Left ventricle myocardium inferior (tissue), 1 donor: ENCODE data around the gene SPATA31D3. TPM values are rescaled to one million over a fixed set of nuclear protein-coding genes. Genes with fewer than 3 reads are reported as not detected.
"Not testable (repeated sequence)": the region's sequence is repeated elsewhere in the genome, so short reads cannot be mapped to it uniquely, and the experiment has no call there.

Experiments
- DNase-seq: peaks from one replicate; pipeline ENCODE4 v3.0.0-alpha.2; 2020
- H3K27ac ChIP-seq: fragments of 200-600 bp; replicated peaks from 2 replicates; pipeline ENCODE4 v1.8.0; 2021
- H3K27me3 ChIP-seq: fragments of 200-600 bp; 2 replicates; pipeline ENCODE4 v1.8.0; 2021; ENCODE audit warnings: low read depth
- H3K36me3 ChIP-seq: fragments of 200-600 bp; 2 replicates; pipeline ENCODE4 v1.8.0; 2021
- H3K4me1 ChIP-seq: fragments of 200-600 bp; 2 replicates; pipeline ENCODE4 v1.8.0; 2021
- H3K4me3 ChIP-seq: fragments of 200-600 bp; 2 replicates; pipeline ENCODE4 v1.8.0; 2021; ENCODE audit warnings: mild to moderate bottlenecking, moderate library complexity
- H3K9me3 ChIP-seq: fragments of 200-600 bp; replicated peaks from 2 replicates; pipeline ENCODE4 v1.8.0; 2021
- CTCF ChIP-seq: fragments of 200-600 bp; IDR thresholded peaks from 2 replicates; pipeline ENCODE4 v1.8.0; 2021; ENCODE audit warnings: antibody characterized with exemption, mild to moderate bottlenecking, borderline replicate concordance
- intact Hi-C: fragments of 100-400 bp; cut with micrococcal nuclease; formaldehyde crosslinking; loops from one replicate; pipeline ENCODE4 v1.11.0; 2022
- total RNA-seq: library from RNA; stranded (reverse); fragmentation: NEBNext Ultra II Directional; extraction: Animal tissue kit (Norgen Biotek cat#: 25700); gene quantifications from one replicate; pipeline ENCODE4 v1.2.1, GENCODE V29; 2021
- donor health status: DM: no; HTN: yes; CAD: no; lungs with severe emphysema.

The SPATA31D3 gene
- total RNA-seq, 1 donor from 2014 or later = not detected

DNA sequence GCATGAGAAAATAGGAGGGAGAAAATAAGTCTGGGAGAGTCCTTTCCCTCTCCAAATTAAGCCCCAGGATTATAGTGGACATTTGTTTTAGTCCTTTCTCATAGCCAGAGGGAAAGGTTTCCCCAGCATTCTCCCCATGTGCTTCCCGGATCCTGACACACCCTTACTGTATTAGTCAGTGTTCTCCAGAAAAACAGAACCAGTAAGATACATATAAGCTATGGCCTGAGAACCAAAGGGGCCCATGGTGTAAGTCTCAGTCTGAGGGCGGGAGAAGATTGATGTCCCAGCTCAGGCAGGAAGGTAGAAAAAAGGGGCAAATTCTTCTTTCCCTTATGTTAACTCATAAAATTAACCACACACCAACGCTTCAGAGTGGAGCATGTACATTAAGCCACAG, 40.7 kb upstream of the SPATA31D3 start:
- Histone ChIP-seq H3K27me3 (peaks cover 28% of the 10 kb centered on the region), H3K36me3 (no peaks in the 10 kb centered on the region), H3K4me3 (no peak overlapping the region), H3K4me1 (no peaks in the 10 kb centered on the region), H3K27ac (no peak overlapping the region), H3K9me3 (no peaks in the 10 kb centered on the region)
- no peak for TF ChIP-seq CTCF
- no peak for DNase-seq
- intact Hi-C loops = no loop called here

DNA sequence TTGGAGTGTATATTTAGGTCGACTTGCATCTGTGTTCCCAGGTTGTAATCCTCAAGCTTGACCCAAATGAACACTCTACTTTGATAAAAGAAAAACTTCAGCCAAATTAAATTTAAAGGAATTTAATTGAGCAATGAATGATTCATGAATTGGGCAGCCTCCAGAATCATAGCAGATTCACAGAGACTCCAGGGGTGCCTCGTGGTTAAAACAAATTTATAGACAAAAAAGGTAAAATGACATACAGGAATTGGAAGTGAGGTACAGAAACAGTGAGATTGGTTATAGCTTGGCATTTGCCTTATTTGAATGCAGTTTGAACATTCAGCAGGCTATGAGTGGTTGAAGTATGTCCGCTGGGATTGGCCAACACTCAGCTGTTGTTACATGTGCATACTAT, 36.6 kb upstream of the SPATA31D3 start:
- Histone ChIP-seq H3K9me3 (no peaks in the 10 kb centered on the region), H3K4me1 (no peaks in the 10 kb centered on the region), H3K27ac (no peak overlapping the region), H3K36me3 (no peaks in the 10 kb centered on the region), H3K4me3 (no peak overlapping the region), H3K27me3 (peaks cover 26% of the 10 kb centered on the region)
- DNase-seq = no peak
- TF ChIP-seq CTCF = no peak
- intact Hi-C loops = no loop called here

DNA sequence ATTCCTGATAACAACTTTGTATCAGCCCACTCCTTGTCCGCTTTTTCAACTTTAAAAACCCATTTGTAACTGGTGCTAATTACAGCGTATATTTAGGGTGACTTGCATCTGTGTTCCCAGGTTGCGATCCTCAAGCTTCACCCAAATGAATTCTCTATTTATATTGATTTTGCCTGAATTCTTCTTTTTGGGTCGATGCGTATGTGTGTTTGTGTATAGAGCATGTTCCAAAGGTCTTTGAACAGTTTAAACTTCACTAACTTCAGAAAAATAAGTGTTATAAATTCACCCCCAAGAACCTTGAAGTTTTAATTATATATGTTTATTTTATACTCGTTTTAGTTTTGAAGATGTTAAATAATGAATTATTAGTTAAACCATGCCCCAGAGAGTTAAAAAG, 31.2 kb upstream of the SPATA31D3 start:
- intact Hi-C loops = no loop called here
- H3K9me3 ChIP-seq = no peaks in the 10 kb centered on the region
- H3K4me3 ChIP-seq = no peak overlapping the region
- peaks cover 6% of the 10 kb centered on the region for H3K27me3 ChIP-seq
- no peaks in the 10 kb centered on the region for H3K4me1 ChIP-seq
- TF ChIP-seq CTCF = no peak
- H3K27ac ChIP-seq = no peak overlapping the region
- DNase-seq = no peak
- no peaks in the 10 kb centered on the region for H3K36me3 ChIP-seq

DNA sequence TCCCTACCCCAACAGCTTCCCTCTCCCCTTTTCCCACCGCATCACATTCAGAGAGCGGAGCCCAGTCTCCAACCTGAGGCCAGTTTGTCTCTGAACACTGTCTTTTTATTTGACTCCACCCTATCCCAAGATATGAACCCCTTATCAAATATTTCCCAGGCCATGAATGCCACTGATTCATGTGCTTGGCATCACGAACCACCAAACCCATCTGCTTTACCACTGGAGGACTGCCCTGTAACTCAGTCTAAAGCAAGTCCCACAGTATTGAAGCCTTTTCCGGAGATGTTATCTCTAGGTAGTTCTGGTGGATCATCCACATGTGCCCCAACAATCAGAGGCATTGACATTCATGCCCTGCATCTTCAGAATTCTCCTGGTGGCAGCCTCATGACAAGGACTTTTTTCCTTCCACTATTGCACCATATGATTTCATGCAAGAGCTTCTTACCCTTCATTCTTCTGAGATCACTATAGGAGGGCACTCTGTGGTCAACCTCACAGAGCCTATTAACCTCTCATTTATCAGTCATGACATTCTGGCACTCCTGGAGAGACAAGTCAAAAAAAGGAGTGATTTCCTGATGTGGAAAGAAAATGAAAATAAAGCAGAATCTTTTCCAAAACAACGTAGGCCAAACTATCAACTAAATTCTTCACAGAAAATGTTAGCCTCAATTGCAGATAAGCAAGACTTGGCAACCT, 27.3 kb upstream of the SPATA31D3 start:
- TF ChIP-seq CTCF = no peak
- H3K4me3 ChIP-seq = no peak overlapping the region
- DNase-seq = no peak
- no peak overlapping the region for H3K27ac ChIP-seq
- H3K27me3 ChIP-seq = peaks cover 6% of the 10 kb centered on the region
- H3K36me3 ChIP-seq = no peaks in the 10 kb centered on the region
- H3K4me1 ChIP-seq = no peaks in the 10 kb centered on the region
- intact Hi-C loops = no loop called here
- no peaks in the 10 kb centered on the region for H3K9me3 ChIP-seq

DNA sequence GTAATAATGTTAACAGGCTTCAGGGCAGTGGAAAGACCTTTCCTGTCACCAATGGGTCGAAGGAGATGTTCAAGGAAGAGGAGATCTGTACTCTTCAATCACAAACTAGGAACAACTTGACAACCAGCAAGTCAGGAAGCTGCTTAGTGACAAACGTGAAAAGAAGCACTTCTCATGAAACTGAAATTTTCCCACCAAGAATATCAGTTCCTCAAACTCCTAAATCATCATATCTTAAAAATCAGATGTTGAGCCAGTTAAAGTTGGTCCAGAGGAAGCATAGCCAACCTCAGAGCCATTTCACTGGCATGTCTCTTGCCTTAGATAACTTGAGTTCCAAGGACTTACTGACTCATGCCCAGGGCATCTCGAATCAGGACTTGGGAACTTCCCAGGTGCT, 24.8 kb upstream of the SPATA31D3 start:
- H3K36me3 ChIP-seq, H3K9me3 ChIP-seq, H3K27ac ChIP-seq, intact Hi-C loops, H3K4me1 ChIP-seq, DNase-seq, H3K27me3 ChIP-seq, H3K4me3 ChIP-seq: not testable (repeated sequence)

DNA sequence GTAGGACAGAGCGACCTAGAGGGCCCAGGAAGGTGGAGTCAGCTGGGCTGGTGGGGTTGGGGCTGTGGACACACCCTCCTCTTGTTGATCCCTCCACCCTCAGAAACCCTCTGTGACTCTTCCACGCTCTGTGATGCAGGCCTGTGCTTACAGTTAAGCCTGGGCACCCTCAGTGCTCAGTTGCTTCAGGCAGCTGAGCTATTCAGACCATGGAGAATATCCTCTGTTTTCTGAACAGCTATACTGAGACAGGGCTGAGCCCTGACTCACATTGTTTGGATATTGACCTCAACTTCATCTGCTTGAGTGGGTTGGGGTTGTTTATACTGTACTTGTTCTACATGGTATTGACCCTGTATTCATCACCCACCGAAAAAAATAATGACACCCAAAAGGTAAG, 15.0 kb upstream of the SPATA31D3 start, which contains the start of gene SPATA31D4:
TSS of gene SPATA31D4 (plus strand) at position 124 of the 400 bp plus-strand sequence. CDS start at position 210, 86 bp downstream.
- H3K27ac ChIP-seq, H3K4me1 ChIP-seq, H3K27me3 ChIP-seq, DNase-seq, intact Hi-C loops, H3K36me3 ChIP-seq, H3K4me3 ChIP-seq, H3K9me3 ChIP-seq: not testable (repeated sequence)

DNA sequence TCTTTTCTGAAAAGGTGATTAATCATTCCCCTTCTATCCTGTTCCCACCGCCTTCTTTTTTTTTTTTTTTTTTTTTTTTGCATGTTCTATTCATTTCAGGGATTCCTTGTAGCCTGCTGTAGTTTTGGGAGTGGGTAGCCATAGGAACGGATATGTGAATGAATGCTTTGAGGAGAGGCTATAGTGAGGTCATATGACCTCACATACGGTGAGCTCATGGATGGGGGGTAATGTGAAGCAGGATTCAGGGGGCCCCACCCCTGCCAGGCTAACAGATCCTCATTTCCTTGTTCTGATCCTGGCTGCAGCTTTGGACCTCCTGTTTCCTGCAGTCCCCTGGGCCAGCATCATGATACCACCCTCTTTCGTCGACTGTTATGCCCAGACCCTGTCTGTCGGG, 13.2 kb upstream of the SPATA31D3 start:
- DNase-seq, H3K27ac ChIP-seq, H3K4me1 ChIP-seq, intact Hi-C loops, H3K36me3 ChIP-seq, H3K9me3 ChIP-seq, H3K27me3 ChIP-seq, H3K4me3 ChIP-seq: not testable (repeated sequence)

DNA sequence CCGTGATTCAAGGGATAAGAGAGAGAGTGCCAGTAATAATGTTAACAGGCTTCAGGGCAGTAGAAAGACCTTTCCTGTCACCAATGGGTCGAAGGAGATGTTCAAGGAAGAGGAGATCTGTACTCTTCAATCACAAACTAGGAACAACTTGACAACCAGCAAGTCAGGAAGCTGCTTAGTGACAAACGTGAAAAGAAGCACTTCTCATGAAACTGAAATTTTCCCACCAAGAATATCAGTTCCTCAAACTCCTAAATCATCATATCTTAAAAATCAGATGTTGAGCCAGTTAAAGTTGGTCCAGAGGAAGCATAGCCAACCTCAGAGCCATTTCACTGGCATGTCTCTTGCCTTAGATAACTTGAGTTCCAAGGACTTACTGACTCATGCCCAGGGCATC, 9.8 kb upstream of the SPATA31D3 start:
- H3K4me1 ChIP-seq, H3K9me3 ChIP-seq, H3K27me3 ChIP-seq, H3K4me3 ChIP-seq, DNase-seq, H3K27ac ChIP-seq, intact Hi-C loops, H3K36me3 ChIP-seq: not testable (repeated sequence)

DNA sequence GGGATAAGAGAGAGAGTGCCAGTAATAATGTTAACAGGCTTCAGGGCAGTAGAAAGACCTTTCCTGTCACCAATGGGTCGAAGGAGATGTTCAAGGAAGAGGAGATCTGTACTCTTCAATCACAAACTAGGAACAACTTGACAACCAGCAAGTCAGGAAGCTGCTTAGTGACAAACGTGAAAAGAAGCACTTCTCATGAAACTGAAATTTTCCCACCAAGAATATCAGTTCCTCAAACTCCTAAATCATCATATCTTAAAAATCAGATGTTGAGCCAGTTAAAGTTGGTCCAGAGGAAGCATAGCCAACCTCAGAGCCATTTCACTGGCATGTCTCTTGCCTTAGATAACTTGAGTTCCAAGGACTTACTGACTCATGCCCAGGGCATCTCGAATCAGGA, 5.3 kb downstream of the SPATA31D3 start:
- H3K36me3 ChIP-seq, H3K4me1 ChIP-seq, intact Hi-C loops, H3K9me3 ChIP-seq, H3K27ac ChIP-seq, H3K4me3 ChIP-seq, H3K27me3 ChIP-seq, DNase-seq: not testable (repeated sequence)
